ENCODE data around the gene SLC38A9.
"Not testable (repeated sequence)": the region's sequence is repeated elsewhere in the genome, so short reads cannot be mapped to it uniquely, and the experiment has no call there.

Gene SLC38A9, protein sequence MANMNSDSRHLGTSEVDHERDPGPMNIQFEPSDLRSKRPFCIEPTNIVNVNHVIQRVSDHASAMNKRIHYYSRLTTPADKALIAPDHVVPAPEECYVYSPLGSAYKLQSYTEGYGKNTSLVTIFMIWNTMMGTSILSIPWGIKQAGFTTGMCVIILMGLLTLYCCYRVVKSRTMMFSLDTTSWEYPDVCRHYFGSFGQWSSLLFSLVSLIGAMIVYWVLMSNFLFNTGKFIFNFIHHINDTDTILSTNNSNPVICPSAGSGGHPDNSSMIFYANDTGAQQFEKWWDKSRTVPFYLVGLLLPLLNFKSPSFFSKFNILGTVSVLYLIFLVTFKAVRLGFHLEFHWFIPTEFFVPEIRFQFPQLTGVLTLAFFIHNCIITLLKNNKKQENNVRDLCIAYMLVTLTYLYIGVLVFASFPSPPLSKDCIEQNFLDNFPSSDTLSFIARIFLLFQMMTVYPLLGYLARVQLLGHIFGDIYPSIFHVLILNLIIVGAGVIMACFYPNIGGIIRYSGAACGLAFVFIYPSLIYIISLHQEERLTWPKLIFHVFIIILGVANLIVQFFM

GRCh38 chr5:55712023-55712859 lies at the start of gene SLC38A9:
TSS of gene SLC38A9 (minus strand) at chr5:55712324. CDS start at chr5:55697958, 14,366 bp downstream.
- TF ChIP-seq, protein P1, sequence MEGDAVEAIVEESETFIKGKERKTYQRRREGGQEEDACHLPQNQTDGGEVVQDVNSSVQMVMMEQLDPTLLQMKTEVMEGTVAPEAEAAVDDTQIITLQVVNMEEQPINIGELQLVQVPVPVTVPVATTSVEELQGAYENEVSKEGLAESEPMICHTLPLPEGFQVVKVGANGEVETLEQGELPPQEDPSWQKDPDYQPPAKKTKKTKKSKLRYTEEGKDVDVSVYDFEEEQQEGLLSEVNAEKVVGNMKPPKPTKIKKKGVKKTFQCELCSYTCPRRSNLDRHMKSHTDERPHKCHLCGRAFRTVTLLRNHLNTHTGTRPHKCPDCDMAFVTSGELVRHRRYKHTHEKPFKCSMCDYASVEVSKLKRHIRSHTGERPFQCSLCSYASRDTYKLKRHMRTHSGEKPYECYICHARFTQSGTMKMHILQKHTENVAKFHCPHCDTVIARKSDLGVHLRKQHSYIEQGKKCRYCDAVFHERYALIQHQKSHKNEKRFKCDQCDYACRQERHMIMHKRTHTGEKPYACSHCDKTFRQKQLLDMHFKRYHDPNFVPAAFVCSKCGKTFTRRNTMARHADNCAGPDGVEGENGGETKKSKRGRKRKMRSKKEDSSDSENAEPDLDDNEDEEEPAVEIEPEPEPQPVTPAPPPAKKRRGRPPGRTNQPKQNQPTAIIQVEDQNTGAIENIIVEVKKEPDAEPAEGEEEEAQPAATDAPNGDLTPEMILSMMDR (IDR thresholded peaks at IDR 0.05; ENCODE audit: extremely low read depth, missing control alignments): no peak
- peak; percentile 90 for DNase-seq (ENCODE audit: low spot score)

GRCh38 chr5:55761721-55762120 lies 49.6 kb upstream of the SLC38A9 start:
- DNase-seq (ENCODE audit: low spot score): not testable (repeated sequence)

GRCh38 chr5:55758714-55759113 lies 46.6 kb upstream of the SLC38A9 start:
- no peak for DNase-seq (ENCODE audit: low spot score)
- TF ChIP-seq, protein P1 (IDR thresholded peaks at IDR 0.05; ENCODE audit: extremely low read depth, missing control alignments): no peak

DNA sequence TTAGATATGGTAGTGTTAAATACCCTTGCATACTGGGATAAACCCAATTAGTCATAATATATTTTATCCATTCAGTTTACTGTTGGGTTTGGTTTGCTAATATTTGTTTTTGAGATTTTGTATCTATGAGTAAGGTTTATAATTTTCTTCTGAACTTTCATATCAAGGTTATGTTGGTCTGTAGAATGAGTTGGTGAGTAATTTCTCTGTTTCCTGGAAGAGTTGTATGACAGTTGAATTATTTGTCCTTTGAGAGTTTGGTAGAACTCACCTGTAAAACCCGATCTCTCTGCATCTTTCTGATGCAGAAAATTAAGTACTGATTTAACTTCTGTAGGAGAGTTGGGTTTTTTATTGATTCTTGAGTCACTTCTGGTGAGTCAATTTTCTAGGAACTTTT lies 46.1 kb upstream of the SLC38A9 start:
- DNase-seq (ENCODE audit: low spot score): no peak
- TF ChIP-seq, protein P1 (IDR thresholded peaks at IDR 0.05; ENCODE audit: extremely low read depth, missing control alignments): no peak

GRCh38 chr5:55750499-55750898 lies 38.4 kb upstream of the SLC38A9 start:
- TF ChIP-seq, protein P1 (IDR thresholded peaks at IDR 0.05; ENCODE audit: extremely low read depth, missing control alignments): no peak
- DNase-seq (ENCODE audit: low spot score): no peak

DNA sequence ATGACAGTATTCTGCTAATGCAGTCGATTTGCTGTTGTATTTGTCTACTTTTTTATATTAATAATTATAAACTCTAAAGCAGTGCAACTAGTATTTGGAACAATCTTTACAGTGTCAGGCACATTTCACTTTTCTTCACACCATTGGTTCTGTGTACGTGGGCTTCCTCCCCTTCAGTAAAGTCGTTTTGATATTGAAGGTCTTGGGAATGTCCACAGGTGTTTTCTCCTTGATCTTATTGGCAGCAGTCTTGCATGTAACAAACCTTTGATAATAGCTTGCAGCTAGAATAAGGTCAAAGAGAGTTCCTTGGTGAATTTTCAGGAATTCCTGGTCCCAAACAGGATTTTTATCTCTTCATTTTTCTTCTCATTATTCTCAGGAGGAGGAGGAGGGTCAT lies 37.9 kb upstream of the SLC38A9 start:
- no peak for DNase-seq (ENCODE audit: low spot score)
- TF ChIP-seq, protein P1 (IDR thresholded peaks at IDR 0.05; ENCODE audit: extremely low read depth, missing control alignments): no peak

DNA sequence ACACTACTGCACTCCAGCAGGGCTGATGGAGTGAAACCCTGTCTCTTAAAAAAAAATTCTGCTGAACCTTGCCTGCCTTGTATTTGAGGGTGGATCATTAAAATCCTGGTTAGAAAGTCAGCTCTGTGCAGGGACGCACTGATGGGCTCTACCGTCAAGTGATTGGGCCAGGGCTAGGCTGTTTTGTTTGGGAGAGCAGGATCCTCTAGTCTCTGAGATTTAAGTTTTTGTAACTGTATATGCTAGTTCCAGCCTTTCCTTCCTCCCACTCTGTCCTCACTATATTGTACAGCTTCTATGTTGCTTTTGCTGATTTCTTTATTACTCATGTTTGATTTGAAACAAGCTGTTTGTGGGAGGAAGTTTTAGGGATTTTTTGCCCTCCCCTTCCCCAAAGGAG lies 37.3 kb upstream of the SLC38A9 start:
- TF ChIP-seq, protein P1 (IDR thresholded peaks at IDR 0.05; ENCODE audit: extremely low read depth, missing control alignments): no peak
- no peak for DNase-seq (ENCODE audit: low spot score)

Data from GM20000 (cell line).